GM19452 (cell line): Measurements from ENCODE around the gene ZNF253.
"Not testable (repeated sequence)": the region's sequence is repeated elsewhere in the genome, so short reads cannot be mapped to it uniquely, and the experiment has no call there.

Source experiments
- ATAC-seq: cut with Tn5 transposase; IDR thresholded peaks from one replicate; pipeline ENCODE4 v1.9.1; 2021; ENCODE audit not compliant: unreplicated experiment

ZNF253 gene

GRCh38 chr19:19892055-19892941, 26.6 kb downstream of the ZNF253 start:
- not testable (repeated sequence) for ATAC-seq

DNA sequence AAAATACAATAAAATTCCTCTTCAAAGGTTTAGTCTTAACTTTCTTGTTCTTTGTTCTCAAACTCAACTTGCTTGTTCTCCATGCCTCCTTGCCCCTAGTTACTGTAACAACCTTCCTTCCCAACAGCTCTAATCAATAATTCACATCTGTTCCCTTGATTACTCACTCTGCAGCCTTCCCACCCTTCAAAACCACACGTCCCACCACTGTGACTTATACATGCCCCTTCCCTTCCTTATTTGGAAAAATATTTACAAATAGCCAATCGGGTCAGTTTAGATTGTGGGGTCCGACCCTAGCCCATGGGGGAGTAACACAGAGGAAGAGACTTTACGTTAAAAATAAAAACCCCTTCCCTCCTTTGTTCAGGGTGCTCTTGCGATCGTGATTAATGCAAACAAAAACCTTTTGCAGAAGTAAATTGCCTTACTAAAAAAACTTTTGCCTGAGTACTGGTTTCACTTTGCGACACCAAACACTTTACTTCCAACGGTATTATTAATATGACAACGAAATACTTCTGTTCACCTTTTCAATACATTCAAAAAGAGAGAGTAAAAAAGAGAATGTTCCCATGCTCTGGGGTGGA, 34.6 kb downstream of the ZNF253 start:
- peak; percentile 28 for ATAC-seq

DNA sequence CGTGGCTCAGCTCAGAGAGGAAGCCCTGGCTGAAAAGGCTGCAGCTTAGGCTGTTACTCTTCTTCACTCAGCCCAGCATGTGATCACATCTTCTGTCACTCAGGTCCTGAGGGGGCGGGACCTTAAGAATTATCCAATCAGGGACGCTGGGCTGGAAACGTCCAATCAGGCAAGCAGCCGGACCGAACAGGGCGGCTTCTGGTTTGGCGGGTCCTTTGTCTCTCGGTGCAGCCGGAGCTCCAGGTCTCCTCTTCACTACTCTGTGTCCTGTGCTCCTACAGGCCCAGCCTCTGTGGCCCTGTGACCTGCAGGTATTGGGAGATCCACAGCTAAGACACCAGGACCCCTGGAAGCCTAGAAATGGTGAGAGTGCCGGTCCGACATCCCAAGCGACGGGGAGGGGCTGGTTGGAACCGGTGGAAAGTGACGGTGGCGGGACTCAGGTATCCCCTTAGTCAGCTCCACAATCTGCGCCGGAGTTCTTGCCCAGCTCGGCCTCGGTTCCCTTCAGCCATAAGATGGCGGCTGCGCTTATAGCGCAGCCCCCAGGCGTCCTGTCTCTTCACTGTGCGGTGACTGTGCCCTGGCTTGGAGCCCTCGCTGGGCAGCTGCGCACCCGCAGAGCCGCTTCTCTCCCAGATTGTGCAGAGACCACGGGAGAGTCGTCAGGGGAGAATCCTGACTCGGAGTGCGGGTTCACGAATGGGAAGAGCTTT, 35.2 kb downstream of the ZNF253 start, which contains the start of gene ZNF93:
Gene ZNF93 (plus strand): TSS at position 218 of the 716 bp plus-strand sequence. CDS start 143 bp downstream, at position 361.
- ATAC-seq = peak; percentile 91

DNA sequence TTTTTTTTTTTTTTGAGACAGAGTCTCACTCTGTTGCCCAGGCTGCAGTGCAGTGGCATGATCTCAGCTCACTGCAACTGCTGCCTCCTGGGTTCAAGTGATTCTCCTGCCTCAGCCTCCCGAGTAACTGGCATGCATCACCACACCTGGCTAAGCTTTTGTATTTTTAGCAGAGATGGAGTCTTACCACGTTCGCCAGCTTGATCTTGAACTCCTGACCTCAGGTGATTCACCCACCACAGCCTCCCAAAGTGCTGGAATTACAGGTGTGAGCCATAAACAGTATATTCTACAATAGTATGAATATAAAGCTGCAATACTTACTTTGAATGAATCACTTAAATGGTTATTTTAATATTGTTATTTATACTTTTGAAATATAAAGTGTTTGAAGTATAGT, 41.9 kb downstream of the ZNF253 start:
- ATAC-seq = not testable (repeated sequence)

- no peak for ATAC-seq
These were observed 44.0 kb downstream of the ZNF253 start for GRCh38 chr19:19909654-19910053.

DNA sequence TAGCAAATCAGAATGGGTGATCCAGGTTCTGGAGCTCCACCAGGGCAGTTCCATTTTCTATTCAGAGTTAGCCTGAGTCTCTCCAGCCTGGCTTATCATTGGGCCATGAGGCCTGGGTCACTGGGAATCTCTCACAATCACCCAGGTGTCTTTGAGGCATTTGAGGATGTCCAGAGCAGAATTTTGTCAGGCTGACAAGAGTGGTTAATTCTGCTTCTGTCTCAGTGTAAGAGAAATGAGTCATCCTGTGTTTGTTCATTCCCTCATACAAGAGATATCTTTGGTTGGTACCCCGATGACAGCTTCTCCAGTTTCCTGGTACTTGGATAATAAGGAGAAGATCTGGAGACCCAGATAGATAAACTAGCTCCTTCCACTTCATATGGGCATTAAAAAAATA, 45.5 kb downstream of the ZNF253 start:
- no peak for ATAC-seq

DNA sequence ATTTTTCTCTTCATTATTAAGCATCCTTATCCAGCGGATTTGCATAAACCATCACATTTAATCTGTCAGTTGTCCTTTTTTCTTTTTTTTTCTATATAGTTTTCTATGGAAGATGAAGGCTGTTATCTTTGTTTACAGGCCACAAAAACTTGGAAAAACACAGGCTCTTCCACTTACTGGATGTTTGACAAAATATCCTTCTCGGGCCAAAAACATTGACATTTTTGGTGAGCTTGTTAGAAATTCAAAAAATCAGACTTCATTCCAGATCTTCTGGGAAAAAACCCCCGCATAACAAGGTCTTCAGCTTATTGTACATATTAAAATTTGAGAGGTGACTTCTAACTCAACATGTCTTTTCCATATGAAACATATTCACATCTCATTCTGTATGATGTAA, 48.9 kb downstream of the ZNF253 start:
- ATAC-seq = no peak

DNA sequence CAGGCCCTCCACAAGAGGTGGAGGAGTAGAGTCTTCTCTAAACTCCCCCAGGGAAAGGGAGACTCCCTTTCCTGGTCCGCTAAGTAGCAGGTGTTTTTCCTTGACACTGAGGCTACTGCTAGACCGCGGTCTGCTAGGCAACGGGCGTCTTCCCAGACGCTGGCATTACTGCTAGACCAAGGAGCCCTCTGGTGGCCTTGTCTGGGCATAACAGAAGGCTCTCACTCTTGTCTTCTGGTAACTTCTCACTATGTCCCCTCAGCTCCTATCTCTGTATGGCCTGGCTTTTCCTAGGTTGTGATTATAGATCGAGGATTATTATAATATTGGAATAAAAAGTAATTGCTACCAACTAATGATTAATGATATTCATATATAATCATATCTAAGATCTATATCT, 64.7 kb downstream of the ZNF253 start:
- not testable (repeated sequence) for ATAC-seq

GRCh38 chr19:19933432-19934314, 68.0 kb downstream of the ZNF253 start:
- not testable (repeated sequence) for ATAC-seq

DNA sequence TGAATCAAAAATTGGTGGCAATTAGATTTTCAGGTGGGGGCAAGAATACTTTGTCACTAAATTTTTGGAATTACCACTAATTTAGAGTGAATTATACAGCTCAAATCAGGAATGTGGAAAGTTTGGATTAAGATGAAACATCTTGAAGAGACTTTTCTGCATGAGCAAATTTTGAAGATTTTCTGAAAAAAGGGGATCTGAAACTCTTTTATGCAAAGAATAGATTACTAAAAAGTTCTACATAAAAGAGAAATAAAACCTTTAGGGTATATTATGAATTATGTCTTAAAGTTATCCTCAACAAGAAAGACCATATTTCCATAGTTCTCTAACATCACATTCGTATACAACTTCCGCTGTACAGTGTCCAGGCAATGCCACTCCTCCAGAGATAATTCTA, 71.7 kb downstream of the ZNF253 start:
- no peak for ATAC-seq

- no peak for ATAC-seq
These were observed 72.8 kb downstream of the ZNF253 start for GRCh38 chr19:19938449-19938848.

DNA sequence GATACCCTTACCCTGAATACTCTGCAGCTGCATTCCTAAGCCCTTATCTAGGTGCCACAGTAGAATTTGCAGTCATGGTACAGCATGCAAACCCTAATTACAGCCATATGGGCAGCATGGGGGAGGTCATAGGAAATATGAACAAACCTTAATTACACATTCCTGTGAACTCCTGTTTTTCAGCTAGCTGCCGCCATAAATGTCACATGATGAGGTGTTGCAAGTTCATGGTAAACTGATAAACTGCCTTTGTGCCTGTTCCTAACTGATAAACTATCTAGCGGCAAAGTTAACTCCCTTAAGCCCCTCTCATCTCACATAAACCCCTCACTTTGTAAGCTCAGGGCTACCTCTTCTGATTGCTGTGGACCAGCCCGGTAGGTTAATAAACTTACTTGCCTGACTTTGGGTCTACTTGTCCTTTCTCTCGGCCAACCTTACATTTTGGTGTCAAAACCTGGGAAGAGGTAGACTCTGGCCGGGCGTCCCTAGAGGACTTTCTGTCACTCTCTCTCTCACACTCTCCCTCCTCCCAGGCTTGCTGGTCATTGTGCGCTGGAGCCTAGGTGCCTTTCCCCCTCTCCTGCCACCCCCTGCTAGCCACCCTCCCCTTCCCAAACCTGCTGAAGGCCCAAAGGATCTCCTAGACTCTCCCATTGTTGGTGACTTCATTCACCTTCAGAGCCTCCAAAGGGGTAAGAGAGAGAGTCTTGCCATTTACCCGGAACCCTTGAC, 78.3 kb downstream of the ZNF253 start:
- no peak for ATAC-seq
